KMS-11 (cell line): ENCODE results near the gene PPM1M.

Experiments used
- H2AFZ ChIP-seq: fragments of 200-600 bp; sonication (generic); 2 replicates; pipeline ENCODE4 v1.6.1; 2016; ENCODE audit warnings: antibody characterized with exemption, mixed run types, low read depth
- H3K27ac ChIP-seq: fragments of 200-600 bp; sonication (generic); 2 replicates; pipeline ENCODE4 v1.6.1; 2016; ENCODE audit warnings: mild to moderate bottlenecking, mixed run types
- H3K27me3 ChIP-seq: fragments of 200-600 bp; sonication (generic); 2 replicates; pipeline ENCODE4 v1.6.1; 2017; ENCODE audit warnings: mild to moderate bottlenecking, low read depth, mixed run types, moderate library complexity; ENCODE audit not compliant: insufficient read depth
- H3K36me3 ChIP-seq: fragments of 200-600 bp; sonication (generic); 2 replicates; pipeline ENCODE4 v1.6.1; 2017; ENCODE audit warnings: mild to moderate bottlenecking, mixed run types; ENCODE audit not compliant: insufficient read depth
- H3K4me1 ChIP-seq: fragments of 200-600 bp; sonication (generic); 2 replicates; pipeline ENCODE4 v1.6.1; 2016; ENCODE audit warnings: mild to moderate bottlenecking, low read depth, mixed run types; ENCODE audit not compliant: poor library complexity, severe bottlenecking
- H3K4me2 ChIP-seq: fragments of 200-600 bp; sonication (generic); 2 replicates; pipeline ENCODE4 v1.7.0; 2016; ENCODE audit warnings: mild to moderate bottlenecking, mixed run types
- H3K4me3 ChIP-seq: fragments of 200-600 bp; sonication (generic); IDR thresholded peaks from 2 replicates; pipeline ENCODE4 v1.6.1; 2017; ENCODE audit warnings: low read depth, low read length, mixed read lengths; ENCODE audit not compliant: insufficient read depth
- H3K79me2 ChIP-seq: fragments of 200-600 bp; sonication (generic); 2 replicates; pipeline ENCODE4 v1.6.1; 2016; ENCODE audit warnings: low read depth, mixed run types; ENCODE audit not compliant: insufficient read depth
- H3K9ac ChIP-seq: fragments of 200-600 bp; sonication (generic); 2 replicates; pipeline ENCODE4 v1.6.1; 2016; ENCODE audit warnings: mild to moderate bottlenecking, mixed run types
- H4K20me1 ChIP-seq: fragments of 200-600 bp; sonication (generic); 2 replicates; pipeline ENCODE4 v1.6.1; 2016; ENCODE audit warnings: mild to moderate bottlenecking, mixed run types; ENCODE audit not compliant: insufficient read depth
- TF ChIP-seq, protein P1 (sequence below): fragments of 200-600 bp; sonication (generic); conservative IDR thresholded peaks from 2 replicates; pipeline ENCODE4 v1.6.1; 2017; ENCODE audit warnings: low read depth, mild to moderate bottlenecking, antibody characterized with exemption, low read length, moderate library complexity, mixed read lengths

Gene PPM1M

GRCh38 chr3:52288674-52289073 is 43.1 kb downstream of the PPM1M start:
- TF ChIP-seq, protein P1, sequence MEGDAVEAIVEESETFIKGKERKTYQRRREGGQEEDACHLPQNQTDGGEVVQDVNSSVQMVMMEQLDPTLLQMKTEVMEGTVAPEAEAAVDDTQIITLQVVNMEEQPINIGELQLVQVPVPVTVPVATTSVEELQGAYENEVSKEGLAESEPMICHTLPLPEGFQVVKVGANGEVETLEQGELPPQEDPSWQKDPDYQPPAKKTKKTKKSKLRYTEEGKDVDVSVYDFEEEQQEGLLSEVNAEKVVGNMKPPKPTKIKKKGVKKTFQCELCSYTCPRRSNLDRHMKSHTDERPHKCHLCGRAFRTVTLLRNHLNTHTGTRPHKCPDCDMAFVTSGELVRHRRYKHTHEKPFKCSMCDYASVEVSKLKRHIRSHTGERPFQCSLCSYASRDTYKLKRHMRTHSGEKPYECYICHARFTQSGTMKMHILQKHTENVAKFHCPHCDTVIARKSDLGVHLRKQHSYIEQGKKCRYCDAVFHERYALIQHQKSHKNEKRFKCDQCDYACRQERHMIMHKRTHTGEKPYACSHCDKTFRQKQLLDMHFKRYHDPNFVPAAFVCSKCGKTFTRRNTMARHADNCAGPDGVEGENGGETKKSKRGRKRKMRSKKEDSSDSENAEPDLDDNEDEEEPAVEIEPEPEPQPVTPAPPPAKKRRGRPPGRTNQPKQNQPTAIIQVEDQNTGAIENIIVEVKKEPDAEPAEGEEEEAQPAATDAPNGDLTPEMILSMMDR: no peak
- Histone ChIP-seq H3K9ac (no peak overlapping the region), H2AFZ (no peak overlapping the region), H3K4me2 (peak overlapping the region; percentile 60; the same call in 1 of the 2 replicates), H3K36me3 (no peaks in the 10 kb centered on the region), H3K4me1 (peaks cover 7% of the 10 kb centered on the region), H3K27ac (no peak overlapping the region), H4K20me1 (no peaks in the 10 kb centered on the region), H3K4me3 (no peak overlapping the region), H3K79me2 (no peaks in the 10 kb centered on the region), H3K27me3 (no peaks in the 10 kb centered on the region)

DNA sequence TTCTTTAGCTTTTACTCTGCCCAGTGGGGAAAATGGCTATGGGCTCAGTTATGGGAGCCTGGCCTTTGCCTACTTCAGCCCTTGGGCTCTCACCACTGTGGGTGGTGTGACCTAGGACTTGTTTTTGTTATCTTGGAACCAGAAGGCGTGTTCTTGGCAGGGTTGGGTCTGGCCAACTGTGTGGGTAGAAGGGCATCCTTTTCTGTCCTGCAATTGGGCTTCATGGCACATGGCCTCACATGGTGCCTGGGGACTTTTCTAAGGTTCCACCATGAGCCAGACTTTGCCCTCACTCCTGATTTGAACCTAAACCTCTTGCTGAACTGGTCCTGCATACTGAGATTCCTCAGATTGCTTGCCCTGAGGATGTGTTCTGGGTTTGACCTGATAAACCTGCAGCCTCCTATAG is 43.8 kb downstream of the PPM1M start:
- no peaks in the 10 kb centered on the region for H3K36me3 ChIP-seq
- TF ChIP-seq, protein P1: no peak
- H3K79me2 ChIP-seq: no peaks in the 10 kb centered on the region
- no peak overlapping the region for H2AFZ ChIP-seq
- no peaks in the 10 kb centered on the region for H4K20me1 ChIP-seq
- H3K9ac ChIP-seq: no peak overlapping the region
- no peak overlapping the region for H3K4me3 ChIP-seq
- H3K4me1 ChIP-seq: peaks cover 7% of the 10 kb centered on the region
- H3K27ac ChIP-seq: no peak overlapping the region
- H3K27me3 ChIP-seq: no peaks in the 10 kb centered on the region
- no peak overlapping the region for H3K4me2 ChIP-seq

DNA sequence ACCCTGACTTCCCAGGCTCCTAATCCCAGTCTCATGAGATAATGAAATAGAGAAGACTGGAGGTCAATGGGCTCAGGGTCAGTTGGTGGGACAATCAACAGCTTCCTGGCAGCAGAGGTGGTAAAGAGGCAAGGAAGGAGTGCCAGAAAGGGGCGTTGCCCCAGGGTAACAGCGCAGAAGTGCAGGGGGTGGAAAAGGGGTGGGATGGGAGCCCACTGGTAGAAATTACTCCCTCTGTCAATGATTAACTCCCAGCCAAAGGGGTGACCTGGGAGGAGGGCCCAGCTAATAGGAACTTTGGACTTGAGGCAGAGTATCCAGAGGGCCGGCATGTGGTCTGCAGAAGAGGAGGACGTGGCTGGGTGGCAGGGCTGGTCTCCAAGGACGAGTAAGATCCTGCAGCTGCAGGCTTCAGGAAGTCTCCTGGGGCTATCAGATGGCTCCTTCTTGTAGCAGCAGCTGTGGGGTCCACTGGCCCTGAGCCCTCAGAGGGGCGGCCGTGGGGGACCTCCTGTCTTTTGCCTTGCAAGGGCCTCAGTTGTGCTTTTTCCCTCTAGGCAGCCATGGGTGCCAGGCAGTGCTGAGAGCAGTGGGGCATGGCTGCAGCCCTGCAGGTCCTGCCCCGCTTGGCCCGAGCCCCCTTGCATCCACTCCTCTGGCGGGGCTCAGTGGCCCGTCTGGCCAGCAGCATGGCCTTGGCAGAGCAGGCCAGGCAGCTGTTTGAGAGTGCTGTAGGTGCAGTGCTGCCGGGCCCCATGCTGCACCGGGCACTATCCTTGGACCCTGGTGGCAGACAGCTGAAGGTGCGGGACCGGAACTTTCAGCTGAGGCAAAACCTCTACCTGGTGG is 44.4 kb downstream of the PPM1M start:
- H3K36me3 ChIP-seq: no peaks in the 10 kb centered on the region
- no peak overlapping the region for H3K27ac ChIP-seq
- no peaks in the 10 kb centered on the region for H3K79me2 ChIP-seq
- H2AFZ ChIP-seq: no peak overlapping the region
- H3K4me2 ChIP-seq: no peak overlapping the region
- no peaks in the 10 kb centered on the region for H3K27me3 ChIP-seq
- no peak overlapping the region for H3K4me3 ChIP-seq
- H4K20me1 ChIP-seq: no peaks in the 10 kb centered on the region
- H3K4me1 ChIP-seq: peaks cover 7% of the 10 kb centered on the region
- TF ChIP-seq, protein P1: no peak
- no peak overlapping the region for H3K9ac ChIP-seq

- Histone ChIP-seq H3K4me1 (peaks cover 7% of the 10 kb centered on the region), H3K27ac (no peak overlapping the region), H2AFZ (no peak overlapping the region), H3K4me2 (no peak overlapping the region), H3K9ac (no peak overlapping the region), H4K20me1 (no peaks in the 10 kb centered on the region), H3K79me2 (no peaks in the 10 kb centered on the region), H3K4me3 (no peak overlapping the region), H3K27me3 (no peaks in the 10 kb centered on the region), H3K36me3 (no peaks in the 10 kb centered on the region)
- TF ChIP-seq, protein P1: no peak
Measured at GRCh38 chr3:52290596-52291507, 45.3 kb downstream of the PPM1M start.
